NCI-H1436 treated with DMSO at 0.1 percent for 48 hours (cell line): Measurements from ENCODE around the gene CNPY2.
"Not testable (repeated sequence)": the region's sequence is repeated elsewhere in the genome, so short reads cannot be mapped to it uniquely, and the experiment has no call there.

ENCODE experiments used
- DNase-seq: peaks from one replicate; lab custom pipeline; 2025; lab: John Stamatoyannopoulos, UW

CNPY2 gene

GRCh38 chr12:56333679-56334489 is 18.1 kb upstream of the CNPY2 start, which contains the start of gene PAN2:
Gene PAN2 (minus strand): TSS chr12:56334000. CDS start chr12:56333094, 906 bp downstream.
- DNase-seq, result peak; percentile 83

GRCh38 chr12:56333197-56333678 is 17.4 kb upstream of the CNPY2 start:
- no peak for DNase-seq

GRCh38 chr12:56332512-56333196 is 16.9 kb upstream of the CNPY2 start:
- no peak for DNase-seq

GRCh38 chr12:56330936-56331490 is 15.2 kb upstream of the CNPY2 start:
- DNase-seq, result no peak

- no peak for DNase-seq
These were observed 10.7 kb upstream of the CNPY2 start for GRCh38 chr12:56326533-56326932.

- DNase-seq, result no peak
These were observed 10.3 kb upstream of the CNPY2 start for GRCh38 chr12:56326126-56326525.

GRCh38 chr12:56324206-56324605 is 8.4 kb upstream of the CNPY2 start:
- DNase-seq, result no peak

GRCh38 chr12:56321610-56322009 is 5.8 kb upstream of the CNPY2 start:
- DNase-seq, result not testable (repeated sequence)

- no peak for DNase-seq
These were observed 5.2 kb upstream of the CNPY2 start for GRCh38 chr12:56321027-56321426.

GRCh38 chr12:56317675-56318074 is 1.9 kb upstream of the CNPY2 start:
- DNase-seq, result no peak

GRCh38 chr12:56315249-56315621 is 553 bp downstream of the CNPY2 start:
- no peak for DNase-seq

GRCh38 chr12:56311003-56311402 is 4.8 kb downstream of the CNPY2 start:
- no peak for DNase-seq

- no peak for DNase-seq
These were observed 7.1 kb downstream of the CNPY2 start for GRCh38 chr12:56308714-56309113.

GRCh38 chr12:56307221-56307965 is 8.4 kb downstream of the CNPY2 start:
- no peak for DNase-seq

GRCh38 chr12:56304872-56305590 is 10.8 kb downstream of the CNPY2 start:
- DNase-seq, result no peak

- no peak for DNase-seq
These were observed 11.5 kb downstream of the CNPY2 start for GRCh38 chr12:56304276-56304675.

- DNase-seq, result no peak
These were observed 14.9 kb downstream of the CNPY2 start for GRCh38 chr12:56300644-56301464.

GRCh38 chr12:56299853-56300643 is 15.7 kb downstream of the CNPY2 start, which contains the start of gene CS:
Gene CS (minus strand): TSS chr12:56300330. CDS start chr12:56300201, 129 bp downstream.
- DNase-seq, result peak; percentile 86

- DNase-seq, result no peak
These were observed 16.4 kb downstream of the CNPY2 start for GRCh38 chr12:56299308-56299852.
